Osteocyte (in vitro differentiated cells): ENCODE results near the gene PTPRM. TPM values are rescaled to one million over a fixed set of nuclear protein-coding genes. Genes with fewer than 3 reads are reported as not detected.

Experiments used
- DNase-seq: peaks from one replicate; pipeline ENCODE4 v3.0.0; 2021; ENCODE audit warnings: mixed read lengths; ENCODE audit not compliant: unreplicated experiment; ENCODE audit errors: extremely low spot score
- H3K27ac Mint-ChIP-seq: one replicate; pipeline ENCODE4 v1.8.0; 2021; ENCODE audit warnings: mild to moderate bottlenecking, mixed read lengths; ENCODE audit not compliant: unreplicated experiment
- H3K27me3 Mint-ChIP-seq: one replicate; pipeline ENCODE4 v1.8.0; 2021; ENCODE audit warnings: mixed read lengths; ENCODE audit not compliant: unreplicated experiment
- H3K36me3 Mint-ChIP-seq: one replicate; pipeline ENCODE4 v1.8.0; 2021; ENCODE audit warnings: mixed read lengths; ENCODE audit not compliant: unreplicated experiment
- H3K4me1 Mint-ChIP-seq: one replicate; pipeline ENCODE4 v1.8.0; 2021; ENCODE audit warnings: mixed read lengths; ENCODE audit not compliant: unreplicated experiment
- H3K4me3 Mint-ChIP-seq: one replicate; pipeline ENCODE4 v1.8.0; 2021; ENCODE audit warnings: mild to moderate bottlenecking, moderate library complexity, mixed read lengths; ENCODE audit not compliant: unreplicated experiment
- H3K9me3 Mint-ChIP-seq: one replicate; pipeline ENCODE4 v1.8.0; 2021; ENCODE audit warnings: mixed read lengths; ENCODE audit not compliant: unreplicated experiment
- total RNA-seq: library from RNA; stranded (reverse); gene quantifications from 2 replicates; pipeline ENCODE4 v1.2.1, GENCODE V29; 2021
- TF ChIP-seq, protein P1 (sequence below): fragments of 200-600 bp; sonication (generic); IDR thresholded peaks from 2 replicates; pipeline ENCODE4 v1.5.0; 2021; ENCODE audit warnings: antibody characterized with exemption, mild to moderate bottlenecking, moderate library complexity

Gene PTPRM
- total RNA-seq, 1 donor from 2014 or later = 105 TPM

DNA sequence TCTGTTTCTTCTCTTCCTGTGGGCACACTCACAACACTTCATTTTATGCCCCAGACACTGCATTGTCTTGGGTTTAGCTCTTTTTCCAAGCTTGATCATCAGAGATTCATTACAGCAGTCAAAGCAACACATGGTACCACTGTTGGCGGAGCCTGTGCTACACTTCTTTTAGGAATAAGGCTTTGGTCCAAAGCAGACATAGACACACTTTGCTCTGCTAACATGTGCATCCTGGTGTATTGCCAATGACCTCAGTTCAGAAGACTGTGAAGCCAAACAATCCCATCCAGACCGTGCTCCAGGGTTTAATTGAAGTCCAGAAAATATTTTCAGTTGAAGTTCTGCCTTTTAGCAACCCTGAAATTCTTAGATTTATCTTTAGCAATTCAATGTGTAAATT, 687.5 kb downstream of the PTPRM start:
- Mint-ChIP-seq H3K36me3 (peaks cover 33% of the 10 kb centered on the region), H3K4me1 (peaks cover 3% of the 10 kb centered on the region), H3K27me3 (no peaks in the 10 kb centered on the region), H3K4me3 (no peak overlapping the region), H3K9me3 (no peaks in the 10 kb centered on the region), H3K27ac (no peak overlapping the region)
- TF ChIP-seq, protein P1, sequence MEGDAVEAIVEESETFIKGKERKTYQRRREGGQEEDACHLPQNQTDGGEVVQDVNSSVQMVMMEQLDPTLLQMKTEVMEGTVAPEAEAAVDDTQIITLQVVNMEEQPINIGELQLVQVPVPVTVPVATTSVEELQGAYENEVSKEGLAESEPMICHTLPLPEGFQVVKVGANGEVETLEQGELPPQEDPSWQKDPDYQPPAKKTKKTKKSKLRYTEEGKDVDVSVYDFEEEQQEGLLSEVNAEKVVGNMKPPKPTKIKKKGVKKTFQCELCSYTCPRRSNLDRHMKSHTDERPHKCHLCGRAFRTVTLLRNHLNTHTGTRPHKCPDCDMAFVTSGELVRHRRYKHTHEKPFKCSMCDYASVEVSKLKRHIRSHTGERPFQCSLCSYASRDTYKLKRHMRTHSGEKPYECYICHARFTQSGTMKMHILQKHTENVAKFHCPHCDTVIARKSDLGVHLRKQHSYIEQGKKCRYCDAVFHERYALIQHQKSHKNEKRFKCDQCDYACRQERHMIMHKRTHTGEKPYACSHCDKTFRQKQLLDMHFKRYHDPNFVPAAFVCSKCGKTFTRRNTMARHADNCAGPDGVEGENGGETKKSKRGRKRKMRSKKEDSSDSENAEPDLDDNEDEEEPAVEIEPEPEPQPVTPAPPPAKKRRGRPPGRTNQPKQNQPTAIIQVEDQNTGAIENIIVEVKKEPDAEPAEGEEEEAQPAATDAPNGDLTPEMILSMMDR = no peak
- DNase-seq = no peak

DNA sequence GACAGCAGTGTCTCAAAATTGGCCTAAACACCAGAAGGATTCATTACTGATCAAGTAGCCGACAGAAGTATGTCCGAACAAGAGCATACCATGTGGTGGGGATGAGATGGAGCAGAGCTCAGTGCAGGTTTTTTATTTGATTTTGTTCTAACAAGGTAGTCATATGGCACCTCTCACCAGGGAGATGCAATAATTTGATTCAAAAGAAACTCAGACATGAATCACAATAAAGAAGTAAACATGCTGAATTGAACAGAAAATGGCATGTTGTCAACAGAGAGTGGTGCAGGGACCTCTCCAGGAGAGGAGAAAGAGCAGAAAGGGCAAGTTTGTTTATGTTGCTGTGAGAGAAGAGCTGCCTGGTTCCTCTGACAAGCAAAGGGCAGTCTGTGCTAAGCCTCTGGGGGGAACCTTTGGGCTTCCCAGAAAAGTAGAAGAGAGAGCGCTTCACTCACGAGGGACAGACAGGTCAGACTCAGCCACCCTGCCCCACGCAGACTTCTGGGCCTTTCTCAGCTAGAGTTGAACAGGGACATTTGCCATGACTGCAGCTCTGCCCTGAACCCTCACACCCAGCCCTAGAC, 690.8 kb downstream of the PTPRM start:
- H3K4me3 Mint-ChIP-seq = no peak overlapping the region
- no peaks in the 10 kb centered on the region for H3K9me3 Mint-ChIP-seq
- TF ChIP-seq, protein P1 = no peak
- H3K27me3 Mint-ChIP-seq = no peaks in the 10 kb centered on the region
- H3K4me1 Mint-ChIP-seq = peaks cover 3% of the 10 kb centered on the region
- H3K36me3 Mint-ChIP-seq = peaks cover 31% of the 10 kb centered on the region
- no peak for DNase-seq
- H3K27ac Mint-ChIP-seq = no peak overlapping the region

DNA sequence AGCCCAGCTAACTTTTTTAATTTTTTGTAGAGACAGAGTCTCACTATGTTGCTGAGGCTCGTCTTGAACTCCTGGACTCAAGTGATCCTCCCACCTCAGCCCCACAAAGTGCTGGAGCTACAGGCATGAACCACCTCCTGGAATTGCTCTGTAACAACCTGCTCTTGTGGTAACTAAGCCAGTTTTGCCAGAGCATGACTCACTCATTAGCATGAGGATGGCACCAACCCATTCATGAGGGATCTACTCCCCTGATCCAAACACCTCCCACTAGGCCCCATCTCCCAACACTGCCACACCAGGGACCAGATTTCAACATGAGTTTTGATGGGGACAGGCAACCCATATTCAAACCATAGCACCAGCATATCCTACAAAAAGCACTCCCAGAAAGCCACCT, 693.2 kb downstream of the PTPRM start:
- peaks cover 27% of the 10 kb centered on the region for H3K36me3 Mint-ChIP-seq
- no peak overlapping the region for H3K4me3 Mint-ChIP-seq
- no peaks in the 10 kb centered on the region for H3K9me3 Mint-ChIP-seq
- TF ChIP-seq, protein P1 = no peak
- DNase-seq = no peak
- H3K4me1 Mint-ChIP-seq = peaks cover 3% of the 10 kb centered on the region
- H3K27me3 Mint-ChIP-seq = no peaks in the 10 kb centered on the region
- H3K27ac Mint-ChIP-seq = no peak overlapping the region

DNA sequence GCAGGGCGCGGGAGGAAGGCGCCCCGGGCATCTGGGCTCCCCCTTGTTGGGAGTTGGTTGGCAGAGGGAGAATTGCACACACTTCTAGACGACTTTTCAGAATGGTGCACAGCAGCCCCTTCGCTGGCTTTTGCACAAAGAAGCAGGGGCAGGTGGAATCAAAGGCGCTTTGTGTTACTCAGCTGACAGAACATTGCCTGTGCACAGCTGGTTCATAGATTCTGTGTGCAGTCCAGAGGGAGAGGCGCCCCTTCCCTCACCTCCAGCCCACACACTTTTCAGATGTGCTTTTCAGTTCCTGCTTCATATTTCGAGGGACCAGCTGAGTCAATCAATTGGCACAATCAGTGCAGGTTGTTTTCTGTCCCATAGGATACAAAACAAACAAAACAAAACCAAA, 693.7 kb downstream of the PTPRM start:
- H3K27me3 Mint-ChIP-seq = no peaks in the 10 kb centered on the region
- no peak for DNase-seq
- peaks cover 28% of the 10 kb centered on the region for H3K36me3 Mint-ChIP-seq
- H3K4me3 Mint-ChIP-seq = no peak overlapping the region
- TF ChIP-seq, protein P1 = no peak
- H3K4me1 Mint-ChIP-seq = peaks cover 3% of the 10 kb centered on the region
- no peak overlapping the region for H3K27ac Mint-ChIP-seq
- no peaks in the 10 kb centered on the region for H3K9me3 Mint-ChIP-seq

DNA sequence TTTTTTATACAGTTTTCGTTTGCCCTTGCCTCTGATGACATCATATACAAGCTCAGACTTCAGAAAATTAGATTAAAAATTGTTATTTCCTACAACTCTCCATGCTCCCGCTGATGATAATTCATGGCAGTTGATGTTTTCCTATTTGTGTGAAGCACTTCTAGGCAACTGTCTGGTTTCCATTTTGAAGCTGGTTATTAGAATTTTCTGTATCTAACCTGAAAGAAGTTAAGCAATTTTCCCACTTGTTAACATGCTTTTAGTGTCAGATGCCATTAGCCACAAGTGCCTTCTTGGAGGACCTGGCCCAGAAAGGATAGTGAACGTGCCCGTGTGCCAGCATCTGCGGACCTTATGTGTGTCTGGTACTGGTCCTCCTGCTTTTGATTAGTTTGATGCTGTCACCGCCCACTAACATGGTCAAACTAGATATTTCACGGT, 694.6 kb downstream of the PTPRM start:
- no peaks in the 10 kb centered on the region for H3K27me3 Mint-ChIP-seq
- peaks cover 32% of the 10 kb centered on the region for H3K36me3 Mint-ChIP-seq
- H3K9me3 Mint-ChIP-seq = no peaks in the 10 kb centered on the region
- TF ChIP-seq, protein P1 = no peak
- no peak overlapping the region for H3K27ac Mint-ChIP-seq
- H3K4me3 Mint-ChIP-seq = no peak overlapping the region
- no peak for DNase-seq
- H3K4me1 Mint-ChIP-seq = peaks cover 3% of the 10 kb centered on the region
